Endothelial cell of umbilical vein (primary cell): ENCODE measurements around the gene DNAJC4. TPM values are rescaled to one million over a fixed set of nuclear protein-coding genes. Genes with fewer than 3 reads are reported as not detected.

Experiments used
- BruUV-seq: library from RNA; stranded (reverse); fragments of 400-500 nt; replicated peaks from 2 replicates; lab custom pipeline; 2021; lab: Mats Ljungman, UMichigan
- CTCF ChIA-PET: fragments of 300-600, 350-600 bp; sonication (Branson Sonifier 250); formaldehyde crosslinking; loops from one replicate; lab custom pipeline; 2021; ENCODE audit warnings: antibody characterized with exemption, inconsistent platforms; lab: Charles Lee
- POLR2A ChIA-PET: fragments of 300-600, 350-600 bp; sonication (Branson Sonifier 250); formaldehyde crosslinking; loops from one replicate; lab custom pipeline; 2021; ENCODE audit warnings: antibody characterized with exemption, inconsistent platforms; lab: Charles Lee
- DNase-seq: peaks from one replicate; pipeline ENCODE4 v3.0.0-alpha.2; 2011; ENCODE audit warnings: low read depth, low spot score
- FAIRE-seq: peaks from 2 replicates; lab custom pipeline; 2011; peaks lifted over from hg19 to GRCh38; lab: Jason Lieb, UNC
- H2AFZ ChIP-seq: 2 replicates; pipeline ENCODE4 v1.6.0; 2012; ENCODE audit warnings: low read depth, low read length, control low read depth, inconsistent platforms
- H3K27ac ChIP-seq: 2 replicates; pipeline ENCODE4 v1.5.1; 2011; ENCODE audit warnings: low read depth, mild to moderate bottlenecking, control low read depth, low read length, moderate library complexity; ENCODE audit not compliant: insufficient read depth
- H3K27me3 ChIP-seq, 2 experiments: 2 replicates each; pipeline versions ENCODE4 v1.6.0 to v1.6.1; 2011; ENCODE audit warnings: low read length in 2 of 2, mixed read lengths in 1 of 2; ENCODE audit not compliant: control insufficient read depth in 2 of 2, insufficient read depth in 2 of 2
- H3K36me3 ChIP-seq, 2 experiments: 2 replicates in 1 of 2; 3 replicates in 1 of 2; pipeline ENCODE4 v1.5.1; 2011; ENCODE audit warnings: low read length in 2 of 2, mild to moderate bottlenecking in 1 of 2, moderate library complexity in 1 of 2; ENCODE audit not compliant: control insufficient read depth in 2 of 2, insufficient read depth in 2 of 2; ENCODE audit errors: extremely low read depth in 1 of 2
- H3K4me1 ChIP-seq: 3 replicates; pipeline ENCODE4 v1.5.1; 2011; ENCODE audit warnings: mild to moderate bottlenecking, low read length; ENCODE audit not compliant: control insufficient read depth, insufficient read depth; ENCODE audit errors: extremely low read depth
- H3K4me2 ChIP-seq: 2 replicates; pipeline ENCODE4 v1.6.1; 2011; ENCODE audit warnings: low read length, control low read depth, mixed read lengths; ENCODE audit not compliant: insufficient read depth
- H3K4me3 ChIP-seq, 3 experiments: fragments of 200-600 bp in 1 of 3; sonication (generic), shearing (Covaris generic) in 1 of 3; replicated peaks in 1 of 3; 2 replicates each; pipeline ENCODE4 v1.5.1; 2011 to 2016; ENCODE audit warnings: control low read depth in 3 of 3, low read length in 3 of 3, mild to moderate bottlenecking in 2 of 3, inconsistent platforms in 1 of 3, low read depth in 1 of 3, moderate library complexity in 1 of 3; ENCODE audit not compliant: insufficient read depth in 1 of 3
- H3K79me2 ChIP-seq: 2 replicates; pipeline ENCODE4 v1.6.0; 2012; ENCODE audit warnings: low read length, inconsistent platforms; ENCODE audit not compliant: control insufficient read depth, insufficient read depth
- H3K9ac ChIP-seq: replicated peaks from 2 replicates; pipeline ENCODE3; 2011; ENCODE audit warnings: low read length, control low read depth; ENCODE audit not compliant: insufficient read depth; ENCODE audit errors: extremely low read depth
- H3K9me1 ChIP-seq: replicated peaks from 3 replicates; pipeline ENCODE4 v1.6.0; 2011; ENCODE audit warnings: mild to moderate bottlenecking, low read length; ENCODE audit not compliant: control insufficient read depth, insufficient read depth; ENCODE audit errors: extremely low read depth
- H3K9me3 ChIP-seq: replicated peaks from 2 replicates; pipeline ENCODE4 v1.5.1; 2012; ENCODE audit warnings: low read length, inconsistent platforms; ENCODE audit not compliant: control insufficient read depth, insufficient read depth
- H4K20me1 ChIP-seq: replicated peaks from 2 replicates; pipeline ENCODE3; 2011; ENCODE audit warnings: mild to moderate bottlenecking, low read length; ENCODE audit not compliant: control insufficient read depth, insufficient read depth; ENCODE audit errors: extremely low read depth
- EZH2 ChIP-seq: IDR thresholded peaks from 2 replicates; pipeline ENCODE4 v1.6.1; 2012; ENCODE audit warnings: borderline replicate concordance, low read depth, mild to moderate bottlenecking, moderate library complexity, low read length, inconsistent platforms; ENCODE audit not compliant: severe bottlenecking
- FOS ChIP-seq: IDR thresholded peaks from 2 replicates; pipeline ENCODE4 v1.6.1; 2011; ENCODE audit warnings: mild to moderate bottlenecking, low read length, moderate library complexity, borderline replicate concordance; ENCODE audit not compliant: insufficient read depth
- GATA2 ChIP-seq: IDR thresholded peaks from 2 replicates; pipeline ENCODE4 v1.7.0; 2011; ENCODE audit warnings: low read depth, mild to moderate bottlenecking, moderate library complexity, mixed read lengths, low read length; ENCODE audit not compliant: insufficient read length, insufficient read depth
- JUN ChIP-seq: IDR thresholded peaks from 2 replicates; pipeline ENCODE4 v1.6.1; 2011; ENCODE audit warnings: borderline replicate concordance, low read depth; ENCODE audit not compliant: insufficient read length, insufficient read depth
- MYC ChIP-seq: IDR thresholded peaks from one replicate; pipeline ENCODE4 v1.6.1; 2011; ENCODE audit warnings: mild to moderate bottlenecking, low read depth, low read length
- POLR2A ChIP-seq: IDR thresholded peaks from 2 replicates; pipeline ENCODE4 v1.6.1; 2012; ENCODE audit warnings: low read depth, mild to moderate bottlenecking, control low read depth, low read length
- POLR2AphosphoS5 ChIP-seq: IDR thresholded peaks from 2 replicates; pipeline ENCODE4 v1.6.1; 2012; ENCODE audit warnings: low read depth, mild to moderate bottlenecking, control low read depth, low read length, moderate library complexity; ENCODE audit not compliant: insufficient read depth
- dilution Hi-C: fragments of 300-500 bp; cut with MboI; formaldehyde crosslinking; loops from one replicate; pipeline ENCODE4 v1.15.0; 2019; ENCODE audit warnings: low sequenced_read_pairs; ENCODE audit not compliant: extremely low pct_ligation_motif_present
- intact Hi-C: fragments of 100-400 bp; cut with micrococcal nuclease; formaldehyde crosslinking; loops from one replicate; pipeline ENCODE4 v1.10.0; 2022
- polyA plus RNA-seq, 4 experiments: library from polyadenylated mRNA; depleted of rRNA in 3 of 4; stranded (reverse) in 3 of 4; unstranded in 1 of 4; fragments of >200 nt; gene quantifications; 2 replicates each; pipeline versions ENCODE4 v1.2.1 to v1.2.3, GENCODE V29; 2011 to 2012; ENCODE audit warnings: missing spikeins in 1 of 4
- total RNA-seq: library from RNA; stranded (reverse); gene quantifications from 2 replicates; pipeline ENCODE4 v1.2.3, GENCODE V29; 2021
- TF ChIP-seq, protein P1 (sequence below): IDR thresholded peaks from 2 replicates; pipeline ENCODE4 v1.6.1; 2011; ENCODE audit not compliant: insufficient read depth, insufficient read length
- TF ChIP-seq, protein P2 (sequence below), 2 donors: IDR thresholded peaks; 1 replicate in 1 of 2; 2 replicates in 1 of 2; pipeline ENCODE4 v1.5.1; 2011; ENCODE audit warnings: low read length in 2 of 2, mild to moderate bottlenecking in 2 of 2, moderate library complexity in 2 of 2, control low read depth in 1 of 2, inconsistent platforms in 1 of 2, low read depth in 1 of 2; ENCODE audit not compliant: insufficient read depth in 1 of 2; ENCODE audit errors: extremely low read depth in 1 of 2

Gene DNAJC4
- total and polyA plus RNA-seq, 2 donors (not counting 3 experiments of a cell fraction or from before 2014, with no cell fraction given), result 23.5 to 41.2 TPM

DNA sequence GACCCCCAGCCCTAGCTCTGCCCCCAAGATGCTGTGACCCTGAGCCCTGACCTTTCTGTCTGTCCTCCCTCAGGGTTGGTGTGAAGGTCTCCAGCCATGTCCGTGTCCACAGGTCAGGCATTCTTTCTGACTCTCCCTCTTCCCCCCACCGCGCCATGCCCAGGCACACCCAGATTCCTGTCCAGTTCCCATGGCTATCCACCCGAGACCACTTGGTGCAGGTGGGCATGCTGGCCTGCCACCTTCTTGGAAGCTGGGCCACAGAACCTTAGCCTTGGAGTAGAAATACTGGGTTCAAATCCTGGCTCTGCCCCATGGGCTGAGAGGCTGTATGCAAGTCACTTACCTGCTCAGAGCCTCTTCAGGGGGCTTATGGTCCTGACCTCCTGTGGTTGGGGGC is 18.7 kb downstream of the DNAJC4 start:
- H3K36me3 ChIP-seq, result peaks cover 0 to 1% of the 10 kb centered on the region in 2 experiments
- ChIA-PET CTCF (interaction anchor here (1.1 to 4.7 kb wide), 6 partner anchors 13 to 106 kb away, joined by 3 to 60 read pairs (median 28); partner anchors contain the start of genes CATSPERZ and FERMT3), POLR2A (interaction anchor here (0.6 kb wide), 1 partner anchor 478 kb away, joined by 6 read pairs; no protein-coding TSS in a partner anchor)
- peaks cover 34% of the 10 kb centered on the region for H3K4me1 ChIP-seq
- H3K79me2 ChIP-seq, result peaks cover 43% of the 10 kb centered on the region
- dilution Hi-C loops (no loop called here), intact Hi-C loops (no loop called here)
- no peak overlapping the region for H2AFZ ChIP-seq
- no peaks in the 10 kb centered on the region for H4K20me1 ChIP-seq
- H3K9me1 ChIP-seq, result no peaks in the 10 kb centered on the region
- DNase-seq (no peak), FAIRE-seq (no peak)
- no peak overlapping the region for H3K27ac ChIP-seq
- no peaks in the 10 kb centered on the region for H3K27me3 ChIP-seq
- no TSS peak for BruUV-seq
- no peaks in the 10 kb centered on the region for H3K9me3 ChIP-seq
- TF ChIP-seq MYC (no peak), GATA2 (no peak), FOS (no peak), EZH2 (no peak), JUN (no peak), POLR2A (no peak), POLR2AphosphoS5 (no peak)
- TF ChIP-seq, protein P1, sequence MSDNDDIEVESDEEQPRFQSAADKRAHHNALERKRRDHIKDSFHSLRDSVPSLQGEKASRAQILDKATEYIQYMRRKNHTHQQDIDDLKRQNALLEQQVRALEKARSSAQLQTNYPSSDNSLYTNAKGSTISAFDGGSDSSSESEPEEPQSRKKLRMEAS, result no peak
- TF ChIP-seq, protein P2, sequence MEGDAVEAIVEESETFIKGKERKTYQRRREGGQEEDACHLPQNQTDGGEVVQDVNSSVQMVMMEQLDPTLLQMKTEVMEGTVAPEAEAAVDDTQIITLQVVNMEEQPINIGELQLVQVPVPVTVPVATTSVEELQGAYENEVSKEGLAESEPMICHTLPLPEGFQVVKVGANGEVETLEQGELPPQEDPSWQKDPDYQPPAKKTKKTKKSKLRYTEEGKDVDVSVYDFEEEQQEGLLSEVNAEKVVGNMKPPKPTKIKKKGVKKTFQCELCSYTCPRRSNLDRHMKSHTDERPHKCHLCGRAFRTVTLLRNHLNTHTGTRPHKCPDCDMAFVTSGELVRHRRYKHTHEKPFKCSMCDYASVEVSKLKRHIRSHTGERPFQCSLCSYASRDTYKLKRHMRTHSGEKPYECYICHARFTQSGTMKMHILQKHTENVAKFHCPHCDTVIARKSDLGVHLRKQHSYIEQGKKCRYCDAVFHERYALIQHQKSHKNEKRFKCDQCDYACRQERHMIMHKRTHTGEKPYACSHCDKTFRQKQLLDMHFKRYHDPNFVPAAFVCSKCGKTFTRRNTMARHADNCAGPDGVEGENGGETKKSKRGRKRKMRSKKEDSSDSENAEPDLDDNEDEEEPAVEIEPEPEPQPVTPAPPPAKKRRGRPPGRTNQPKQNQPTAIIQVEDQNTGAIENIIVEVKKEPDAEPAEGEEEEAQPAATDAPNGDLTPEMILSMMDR (IDR thresholded peaks at IDR 0.05; ENCODE audit: extremely low read depth in 1 of 2, insufficient read depth in 1 of 2, low read depth in 1 of 2, low read length in 2 of 2), result no peak
- H3K4me3 ChIP-seq, result no peak overlapping the region
- H3K9ac ChIP-seq, result no peak overlapping the region
- H3K4me2 ChIP-seq, result no peak overlapping the region
